Activated CD4-positive, alpha-beta T cell treated with anti-CD3 and anti-CD28 coated beads for 48 hours (primary cell): ENCODE measurements around the gene MPC1.

Experiments
- DNase-seq: peaks from one replicate; pipeline ENCODE4 v3.0.0-alpha.2; 2020

MPC1 gene

GRCh38 chr6:166343150-166343487 lies 39.6 kb downstream of the MPC1 start:
- DNase-seq = no peak

DNA sequence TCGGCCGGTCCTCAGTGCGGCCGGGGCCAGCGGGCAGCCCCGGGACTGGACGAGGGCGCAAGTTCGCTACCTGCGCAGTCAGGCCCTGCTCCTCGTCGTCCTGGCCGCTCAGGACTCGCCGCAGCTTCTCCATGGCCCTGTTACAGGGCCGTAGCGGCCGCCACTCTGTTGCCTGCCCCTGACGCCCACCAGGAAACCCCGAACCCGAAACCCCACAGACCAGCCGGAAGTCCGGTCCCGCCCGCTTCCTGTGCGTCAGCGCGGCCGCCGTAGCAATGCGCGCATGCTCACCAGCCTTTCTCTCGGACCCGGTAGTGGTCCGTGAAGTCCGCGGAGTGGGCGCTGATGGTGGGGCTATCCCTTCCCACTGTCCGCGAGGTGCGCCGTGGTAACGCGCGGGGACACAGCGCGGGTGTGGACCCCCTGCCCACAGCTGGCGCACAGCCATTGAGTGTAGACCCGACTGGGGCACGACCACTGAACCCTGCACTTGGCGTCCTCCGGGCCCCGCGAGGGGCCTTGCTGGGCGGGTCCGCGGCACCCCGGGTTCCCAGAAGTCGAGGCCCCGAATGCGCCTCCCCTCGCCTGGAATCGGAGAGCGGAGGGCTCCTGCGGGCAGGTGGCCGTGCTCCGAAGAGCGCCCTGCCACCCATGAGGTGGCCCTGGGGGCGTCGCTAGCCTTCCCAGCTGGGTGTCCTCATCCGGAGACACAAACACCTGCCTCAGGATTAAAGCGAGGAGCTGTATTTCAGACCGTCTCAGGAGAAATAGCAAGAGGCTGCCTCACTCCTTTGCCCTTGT lies 40.2 kb downstream of the MPC1 start, which contains the start of gene SFT2D1:
Gene SFT2D1, minus strand, starts transcription at position 197 of the 801 bp plus-strand sequence. Its CDS starts 64 bp downstream, at position 133.
- peak; percentile 83 for DNase-seq

- no peak for DNase-seq
These were observed 40.8 kb downstream of the MPC1 start for GRCh38 chr6:166341977-166342348.

DNA sequence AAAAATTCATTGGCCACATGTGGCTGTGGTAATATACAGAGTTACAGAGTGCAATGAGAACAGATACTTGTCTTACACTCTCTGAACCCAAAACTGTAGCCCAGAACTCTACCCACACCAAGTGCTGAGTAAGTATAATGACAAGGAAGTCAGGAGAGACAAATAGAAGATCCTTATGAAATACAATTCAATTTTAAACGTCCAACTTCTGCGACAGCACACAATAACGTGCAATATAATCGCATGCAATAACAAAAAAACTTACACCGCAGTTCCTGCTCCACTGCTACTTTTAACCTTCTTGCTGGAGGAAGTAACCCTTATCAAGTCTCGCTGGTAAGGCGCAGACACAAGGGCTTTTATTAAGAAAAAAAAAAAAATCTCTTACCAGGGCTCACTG lies 41.3 kb downstream of the MPC1 start:
- DNase-seq = no peak

DNA sequence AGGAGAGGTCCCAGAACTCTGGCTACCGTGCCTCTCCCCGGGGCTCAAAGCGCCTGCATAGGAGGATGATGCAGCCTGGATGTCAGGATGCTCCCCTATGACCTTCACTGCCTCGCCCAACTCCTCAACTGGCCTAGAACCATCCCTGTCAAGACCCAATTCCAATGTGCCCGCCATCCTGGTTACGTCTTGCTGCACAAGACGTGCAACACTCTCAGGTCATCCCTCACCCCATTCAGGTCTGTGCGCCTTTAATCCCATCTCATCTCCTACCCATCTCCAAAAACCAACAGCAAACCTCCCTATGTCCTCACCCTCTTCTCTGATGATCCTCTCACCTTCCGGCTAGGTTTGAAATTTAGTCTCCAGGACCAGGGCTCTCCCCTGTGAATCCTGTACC lies 43.9 kb downstream of the MPC1 start:
- DNase-seq = no peak

DNA sequence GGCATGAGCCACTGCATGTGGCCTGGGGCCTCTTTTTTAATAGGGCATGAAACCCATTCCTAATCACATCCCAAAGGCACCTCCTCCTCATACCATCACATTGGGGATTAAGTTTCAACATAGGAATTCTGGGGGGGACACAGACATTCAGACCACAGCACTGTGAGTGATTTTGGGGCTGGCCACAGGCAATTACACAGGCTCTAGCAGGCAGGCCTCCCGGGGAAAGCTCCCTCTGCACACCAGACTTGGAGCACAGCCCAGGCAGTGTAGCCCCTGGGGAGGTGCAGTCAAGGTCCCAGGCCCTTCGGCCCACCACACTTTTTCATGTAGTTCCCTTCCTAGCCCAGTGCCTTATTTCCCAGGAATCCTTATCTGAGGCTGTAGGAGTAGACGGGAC lies 45.9 kb downstream of the MPC1 start:
- DNase-seq = no peak

GRCh38 chr6:166335378-166336302 lies 47.1 kb downstream of the MPC1 start:
- no peak for DNase-seq

DNA sequence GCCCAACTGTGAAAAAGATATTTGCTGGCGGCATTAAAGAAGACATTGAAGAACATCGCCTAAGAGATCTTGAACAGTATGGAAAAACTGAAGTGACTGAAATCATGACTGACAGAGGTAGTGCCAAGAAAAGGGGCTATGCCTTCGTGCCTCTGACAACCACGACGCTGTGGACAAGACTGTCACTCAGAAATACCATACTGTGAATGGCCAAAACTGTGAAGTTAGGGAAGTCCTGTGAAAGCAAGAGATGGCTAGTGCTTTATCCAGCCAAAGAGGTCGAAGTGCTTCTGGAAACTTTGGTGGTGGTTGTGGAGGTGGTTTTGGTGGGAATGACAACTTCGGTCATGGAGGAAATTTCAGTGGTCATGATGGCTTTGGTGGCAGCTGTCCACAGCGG lies 47.9 kb downstream of the MPC1 start:
- DNase-seq = no peak

GRCh38 chr6:166333172-166333995 lies 49.4 kb downstream of the MPC1 start:
- DNase-seq = no peak

DNA sequence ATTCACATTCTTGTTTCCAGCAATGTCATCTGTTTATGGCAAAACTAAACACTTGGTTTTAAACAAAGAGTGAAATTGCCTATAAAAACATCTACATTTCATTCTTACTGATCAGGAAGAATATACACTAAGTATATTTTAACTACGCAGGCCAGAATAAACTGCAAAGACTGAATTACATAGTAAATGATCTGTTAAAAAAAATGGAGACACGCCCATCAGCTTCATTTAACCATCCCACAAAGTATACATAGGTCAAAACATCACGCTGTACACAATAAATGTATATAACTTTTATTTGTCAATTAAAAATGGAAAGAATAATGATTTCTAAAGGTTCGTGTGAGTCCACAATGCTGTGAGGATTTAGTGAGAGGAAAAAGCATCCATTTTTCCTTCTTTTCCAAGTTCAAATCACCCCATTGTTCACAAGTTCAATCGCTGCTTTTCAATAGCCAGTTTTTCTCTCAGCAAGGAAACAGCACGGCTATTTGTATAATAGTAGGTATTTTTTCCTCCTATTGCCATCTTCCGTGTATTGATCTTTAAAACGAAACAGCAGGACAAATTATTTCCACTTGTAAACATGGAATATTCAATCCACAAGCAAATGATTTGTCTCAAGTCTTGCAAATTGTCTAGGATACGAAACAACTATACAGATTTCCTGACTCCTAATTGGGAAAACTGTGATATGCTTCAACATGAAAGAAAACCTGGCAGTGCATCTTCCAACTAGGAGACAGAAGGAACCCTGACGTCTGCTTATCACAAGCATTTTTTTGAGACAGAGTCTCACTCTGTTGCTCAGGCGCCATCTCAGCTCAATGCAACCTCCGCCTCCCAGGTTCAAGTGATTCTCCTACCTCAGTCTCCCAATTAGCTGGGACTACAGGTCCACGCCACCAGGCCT lies 51.0 kb downstream of the MPC1 start:
- no peak for DNase-seq

GRCh38 chr6:166330612-166331011 lies 52.1 kb downstream of the MPC1 start:
- no peak for DNase-seq

DNA sequence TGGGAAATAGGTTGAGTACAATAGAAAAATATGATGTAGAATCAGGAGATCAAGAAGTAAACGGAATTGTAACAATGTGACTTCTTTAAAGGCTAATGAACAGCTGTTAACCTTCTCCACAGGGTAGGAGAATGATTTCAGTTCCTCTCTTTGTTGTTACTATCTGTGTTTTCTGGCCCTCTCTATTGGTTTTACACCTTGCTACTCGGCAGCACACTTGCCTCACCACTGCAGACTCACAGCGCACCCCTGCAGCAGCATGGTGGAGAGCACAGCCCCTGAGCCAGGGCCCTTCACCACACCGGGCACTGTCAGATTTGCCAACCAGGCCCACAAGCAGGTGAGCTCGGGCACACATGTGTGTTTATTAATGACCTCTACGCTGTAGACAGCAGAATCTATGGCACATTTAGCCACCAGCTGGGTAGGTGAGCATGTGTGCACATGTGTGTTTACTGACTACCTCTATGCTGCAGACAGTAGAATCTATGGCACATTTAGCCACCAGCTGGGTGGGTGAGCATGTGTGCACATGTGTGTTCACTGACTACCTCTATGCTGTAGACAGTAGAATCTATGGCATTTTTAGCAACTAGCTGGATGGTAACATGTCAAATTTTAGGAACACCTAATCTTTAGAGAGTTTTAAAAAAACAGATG lies 57.2 kb downstream of the MPC1 start:
- DNase-seq = no peak

DNA sequence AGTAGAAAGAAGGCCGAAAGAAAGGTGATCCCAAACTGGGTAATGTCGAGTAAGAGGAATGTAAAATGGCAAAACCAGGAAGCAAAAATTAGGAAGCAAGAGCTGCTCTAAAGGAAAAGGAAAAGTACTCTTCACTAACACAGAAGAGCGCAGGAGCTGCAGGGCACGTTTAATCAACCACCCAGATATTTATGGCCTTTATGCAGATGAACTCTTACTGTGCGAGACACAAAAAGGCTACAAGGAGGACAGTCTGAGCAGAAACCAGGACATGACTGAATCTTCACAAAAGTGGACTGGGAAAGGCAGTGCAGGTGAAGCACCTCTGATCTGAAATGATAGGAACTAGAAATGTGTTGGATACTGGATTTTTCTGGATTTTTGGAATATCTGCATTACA lies 59.3 kb downstream of the MPC1 start:
- DNase-seq = no peak

DNA sequence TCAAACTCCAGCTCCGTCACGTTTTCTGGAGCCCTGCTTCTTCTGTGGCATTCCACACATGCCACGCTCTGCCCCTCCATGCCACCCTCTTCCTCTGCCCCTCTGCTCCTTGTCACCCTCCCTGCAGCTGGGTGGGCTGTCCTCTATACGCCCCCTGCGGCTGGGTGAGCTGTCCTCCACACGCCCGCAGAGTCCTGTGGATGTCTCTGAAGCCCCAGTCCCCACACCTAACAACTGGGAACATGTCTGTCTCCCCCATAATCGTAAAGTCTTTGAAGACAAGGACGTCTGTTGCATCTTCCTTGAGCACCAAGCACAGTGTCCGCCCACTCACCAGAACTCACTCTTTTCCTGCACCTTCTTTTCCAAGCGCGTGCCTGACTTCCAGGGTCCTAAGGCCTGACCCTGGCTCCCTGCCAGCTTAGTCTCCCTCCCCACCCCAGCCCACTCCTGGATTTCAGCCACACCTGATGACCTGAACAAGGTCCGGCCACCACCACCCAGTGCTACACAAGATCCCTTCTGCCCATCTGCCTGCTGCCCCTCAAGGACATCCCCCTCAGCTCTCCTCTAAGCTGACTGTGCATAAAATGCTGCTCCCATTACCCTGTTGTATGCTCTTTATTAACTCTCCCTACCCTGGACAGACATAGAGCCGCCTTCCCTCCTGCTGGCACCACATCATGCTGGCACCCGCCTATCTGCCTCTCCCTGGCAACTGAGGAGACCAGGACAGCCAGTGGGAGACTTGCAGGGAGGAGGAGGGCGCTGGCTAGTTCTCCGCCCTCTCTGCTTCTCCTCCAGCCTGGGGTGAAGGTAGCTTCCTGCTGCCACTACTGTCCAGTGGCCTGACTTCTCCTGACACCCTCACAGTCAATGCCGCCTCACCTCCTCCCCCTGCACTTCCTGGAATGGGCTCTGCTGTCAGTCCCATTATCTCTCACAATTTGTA lies 63.8 kb downstream of the MPC1 start:
- no peak for DNase-seq

DNA sequence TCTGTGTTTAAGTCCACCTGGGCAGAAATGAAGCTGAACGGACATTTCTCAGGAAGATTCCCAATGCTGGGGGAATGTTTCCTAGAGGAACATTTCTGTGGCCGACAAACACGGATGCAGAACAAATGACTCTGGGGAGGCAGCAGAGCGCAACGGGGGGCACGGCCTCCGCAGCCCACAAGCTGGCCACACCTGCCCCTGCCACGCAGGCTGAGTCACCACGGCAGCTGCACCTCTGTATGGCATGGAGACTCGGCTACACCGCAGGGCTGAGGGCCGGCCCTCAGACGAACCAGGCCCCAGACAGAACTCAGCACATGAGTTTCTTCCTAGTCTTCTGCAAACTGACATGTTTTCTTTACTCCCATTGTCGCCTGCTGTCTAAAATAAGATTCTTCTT lies 64.5 kb downstream of the MPC1 start:
- no peak for DNase-seq

- DNase-seq = no peak
These were observed 65.2 kb downstream of the MPC1 start for GRCh38 chr6:166317261-166318212.

GRCh38 chr6:166315436-166315835 lies 67.3 kb downstream of the MPC1 start:
- no peak for DNase-seq
